ENCODE measurements around the gene AKT1S1.
"Not testable (repeated sequence)": the region's sequence is repeated elsewhere in the genome, so short reads cannot be mapped to it uniquely, and the experiment has no call there.

AKT1S1 gene

DNA sequence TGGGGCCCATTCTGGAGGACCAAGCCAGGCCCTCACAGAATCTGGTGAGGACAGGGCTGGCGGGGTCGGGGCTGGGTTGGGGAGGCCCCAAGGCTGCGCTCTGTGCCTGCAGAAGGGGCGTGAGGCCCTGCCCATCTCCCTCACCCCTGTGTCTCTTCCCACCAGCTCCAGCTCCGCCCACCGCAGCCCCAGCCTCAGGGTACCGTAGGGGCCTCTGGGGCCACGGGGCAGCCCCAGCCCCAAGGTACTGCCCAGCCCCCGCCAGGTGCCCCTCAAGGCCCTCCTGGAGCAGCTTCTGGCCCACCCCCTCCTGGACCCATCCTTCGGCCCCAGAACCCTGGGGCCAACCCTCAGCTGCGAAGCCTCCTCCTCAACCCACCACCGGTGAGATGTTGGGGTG is 41.6 kb downstream of the AKT1S1 start:
- ATAC-seq (replicated peaks) = no peak
- H3K4me1 Mint-ChIP-seq (ENCODE audit: low read depth in 2 of 2) = peaks cover 2 to 3% of the 10 kb centered on the region in 2 donors
- H3K9me3 Mint-ChIP-seq = no peaks in the 10 kb centered on the region
- no peak overlapping the region for H3K27ac Mint-ChIP-seq
- no peaks in the 10 kb centered on the region for H3K27me3 Mint-ChIP-seq
- H3K36me3 Mint-ChIP-seq (ENCODE audit: insufficient read depth) = peaks cover 52% of the 10 kb centered on the region
- no peak for DNase-seq
- no peak overlapping the region for H3K4me3 Mint-ChIP-seq

DNA sequence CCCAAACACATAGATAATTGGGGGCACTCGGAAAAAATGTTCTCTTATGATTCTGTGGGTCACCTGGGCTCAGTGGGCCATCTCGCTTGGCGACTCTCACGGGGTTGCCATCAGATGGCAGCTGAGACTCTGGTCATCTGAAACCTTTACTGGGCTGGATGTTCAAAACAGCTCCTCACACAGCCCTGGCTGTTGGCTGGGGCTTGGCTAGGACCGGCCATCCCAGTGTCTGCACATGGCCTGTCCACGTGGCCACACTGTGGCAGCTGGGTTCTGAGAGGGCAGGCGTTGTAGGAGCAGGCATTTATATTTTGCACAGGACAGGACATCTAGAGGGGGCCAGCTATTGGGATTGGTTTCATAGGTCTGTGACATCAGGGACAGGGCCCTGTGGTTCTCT is 43.6 kb downstream of the AKT1S1 start:
- Mint-ChIP-seq H3K4me1 (ENCODE audit: low read depth in 2 of 2) (peaks cover 5 to 6% of the 10 kb centered on the region in 2 donors), H3K36me3 (ENCODE audit: insufficient read depth) (peaks cover 59% of the 10 kb centered on the region), H3K27me3 (no peaks in the 10 kb centered on the region)

DNA sequence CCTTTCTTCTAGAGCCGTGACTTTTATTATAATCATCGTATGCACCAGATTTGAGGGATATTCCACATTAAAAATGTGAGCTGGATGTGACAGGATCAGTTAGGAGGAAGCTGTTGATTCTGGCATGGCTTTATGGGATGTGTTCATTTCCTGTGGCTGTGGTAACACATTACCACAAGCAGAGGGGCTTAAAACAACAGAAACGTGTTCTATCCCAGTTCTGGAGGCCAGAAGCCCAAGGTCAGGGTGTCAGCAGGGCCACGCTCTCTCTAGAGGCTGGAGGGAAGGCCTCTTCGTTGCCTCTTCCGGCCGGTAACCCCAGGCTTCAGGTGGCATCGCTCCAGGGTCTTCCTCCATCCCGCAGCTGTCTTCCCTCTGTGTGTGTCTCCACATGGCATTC is 44.6 kb downstream of the AKT1S1 start:
- peaks cover 3 to 5% of the 10 kb centered on the region in 2 donors for H3K4me1 Mint-ChIP-seq (ENCODE audit: low read depth in 2 of 2)
- DNase-seq (no peak), ATAC-seq (replicated peaks) (no peak)
- H3K27me3 Mint-ChIP-seq = no peaks in the 10 kb centered on the region
- no peak overlapping the region for H3K4me3 Mint-ChIP-seq
- H3K27ac Mint-ChIP-seq = peak overlapping the region in 1 of 2 donors; percentile 20
- peaks cover 56% of the 10 kb centered on the region for H3K36me3 Mint-ChIP-seq (ENCODE audit: insufficient read depth)
- H3K9me3 Mint-ChIP-seq = no peaks in the 10 kb centered on the region

More for the DNA sequence above, 43.6 kb downstream of the AKT1S1 start:
- DNase-seq (no peak), ATAC-seq (replicated peaks) (no peak)
- Mint-ChIP-seq H3K9me3 (no peaks in the 10 kb centered on the region), H3K4me3 (no peak overlapping the region), H3K27ac (peak overlapping the region in 1 of 2 donors; percentile 35)

DNA sequence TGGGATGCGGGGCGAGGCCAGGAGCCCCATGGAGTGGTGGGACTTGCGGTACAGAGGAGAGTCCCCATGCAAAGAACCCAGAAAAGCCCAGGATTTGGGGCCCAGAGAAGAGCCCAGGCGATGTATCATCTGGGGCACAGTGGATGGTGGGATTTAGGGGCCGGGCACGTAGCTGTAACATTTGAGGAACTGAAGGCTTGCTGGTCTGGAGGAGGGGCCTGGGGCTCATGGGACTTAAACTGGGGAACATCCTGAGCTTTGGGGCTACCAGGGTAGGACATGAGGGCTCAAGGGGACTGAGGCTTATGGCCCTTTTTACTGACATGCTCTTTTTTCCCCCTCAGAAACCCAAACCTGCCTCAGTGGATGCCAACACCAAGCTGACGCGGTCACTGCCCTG is 45.6 kb downstream of the AKT1S1 start:
- no peak for DNase-seq
- no peaks in the 10 kb centered on the region for H3K9me3 Mint-ChIP-seq
- no peaks in the 10 kb centered on the region for H3K27me3 Mint-ChIP-seq
- peak overlapping the region in 1 of 2 donors; percentile 17 for H3K4me3 Mint-ChIP-seq
- peaks cover 4 to 5% of the 10 kb centered on the region in 2 donors for H3K4me1 Mint-ChIP-seq (ENCODE audit: low read depth in 2 of 2)
- H3K36me3 Mint-ChIP-seq (ENCODE audit: insufficient read depth) = peaks cover 53% of the 10 kb centered on the region
- H3K27ac Mint-ChIP-seq = peak overlapping the region in 1 of 2 donors; percentile 35
- no peak for ATAC-seq (replicated peaks)

DNA sequence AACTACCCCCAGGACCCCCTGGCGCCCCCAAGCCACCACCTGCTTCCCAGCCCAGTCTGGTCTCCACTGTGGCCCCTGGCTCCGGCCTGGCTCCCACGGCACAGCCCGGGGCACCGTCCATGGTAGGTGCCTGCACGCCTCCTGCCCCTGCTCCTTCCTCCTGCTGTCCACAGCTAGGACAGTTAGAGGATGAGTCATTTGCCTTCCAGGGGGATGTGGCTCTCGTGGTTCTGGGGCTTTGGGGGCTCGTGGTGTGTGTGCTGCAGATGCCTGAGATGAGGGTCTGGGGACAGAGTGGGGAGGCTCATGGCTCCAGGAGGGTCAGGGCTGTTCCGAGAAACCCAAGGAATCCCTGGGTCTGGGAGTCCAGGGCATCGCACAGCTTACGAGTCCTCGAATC is 46.4 kb downstream of the AKT1S1 start:
- ATAC-seq (replicated peaks) = no peak
- H3K9me3 Mint-ChIP-seq = no peaks in the 10 kb centered on the region
- H3K4me1 Mint-ChIP-seq (ENCODE audit: low read depth in 2 of 2) = peaks cover 9 to 10% of the 10 kb centered on the region in 2 donors
- no peaks in the 10 kb centered on the region for H3K27me3 Mint-ChIP-seq
- no peak for DNase-seq
- no peak overlapping the region for H3K4me3 Mint-ChIP-seq
- H3K27ac Mint-ChIP-seq = peak overlapping the region in 1 of 2 donors; percentile 26
- peaks cover 61% of the 10 kb centered on the region for H3K36me3 Mint-ChIP-seq (ENCODE audit: insufficient read depth)

DNA sequence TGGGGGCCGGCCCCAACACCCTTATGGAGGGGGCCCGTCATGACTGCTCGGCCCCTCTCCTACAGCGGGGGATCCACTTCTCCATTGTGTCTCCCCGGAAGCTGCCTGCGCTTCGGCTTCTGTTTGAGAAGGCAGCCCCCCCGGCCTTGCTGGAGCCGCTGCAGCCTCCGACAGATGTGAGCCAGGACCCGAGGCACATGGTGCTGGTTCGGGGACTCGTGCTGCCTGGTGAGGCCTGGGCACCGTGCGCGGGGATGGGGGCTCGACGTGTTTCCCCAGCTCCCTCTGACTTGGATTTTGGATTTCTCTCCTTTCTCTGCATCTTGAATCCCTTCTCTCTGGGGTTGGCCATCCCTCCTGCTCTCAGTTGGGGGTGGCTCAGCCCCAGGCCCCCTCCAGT is 47.4 kb downstream of the AKT1S1 start:
- H3K27me3 Mint-ChIP-seq = no peaks in the 10 kb centered on the region
- H3K4me1 Mint-ChIP-seq (ENCODE audit: low read depth in 2 of 2) = peaks cover 9 to 10% of the 10 kb centered on the region in 2 donors
- peaks cover 57% of the 10 kb centered on the region for H3K36me3 Mint-ChIP-seq (ENCODE audit: insufficient read depth)
- no peak overlapping the region for H3K4me3 Mint-ChIP-seq
- H3K9me3 Mint-ChIP-seq = no peaks in the 10 kb centered on the region
- no peak overlapping the region for H3K27ac Mint-ChIP-seq
- DNase-seq (no peak), ATAC-seq (replicated peaks) (no peak)

DNA sequence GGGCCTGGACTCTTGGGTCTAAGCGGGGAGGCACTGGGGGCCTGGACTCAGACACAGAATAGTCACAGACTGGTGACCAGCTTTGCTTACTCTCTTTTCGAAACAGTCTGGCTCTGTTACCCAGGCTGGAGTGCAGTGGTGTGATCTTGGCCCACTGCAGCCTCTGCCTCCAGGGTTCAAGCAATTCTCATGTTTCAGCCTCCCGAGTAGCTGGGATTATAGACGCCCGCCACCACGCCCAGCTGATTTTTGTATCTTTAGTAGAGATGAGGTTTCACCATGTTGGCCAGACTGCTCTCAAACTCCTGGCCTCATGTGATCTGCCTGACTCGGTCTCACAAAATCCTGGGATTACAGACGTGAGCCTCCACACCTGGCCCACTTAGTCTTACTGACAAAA is 48.0 kb downstream of the AKT1S1 start:
- DNase-seq (no peak), ATAC-seq (replicated peaks) (no peak)
- no peaks in the 10 kb centered on the region for H3K27me3 Mint-ChIP-seq
- peaks cover 9 to 10% of the 10 kb centered on the region in 2 donors for H3K4me1 Mint-ChIP-seq (ENCODE audit: low read depth in 2 of 2)
- no peaks in the 10 kb centered on the region for H3K9me3 Mint-ChIP-seq
- peaks cover 57% of the 10 kb centered on the region for H3K36me3 Mint-ChIP-seq (ENCODE audit: insufficient read depth)
- H3K4me3 Mint-ChIP-seq = no peak overlapping the region
- H3K27ac Mint-ChIP-seq = no peak overlapping the region

DNA sequence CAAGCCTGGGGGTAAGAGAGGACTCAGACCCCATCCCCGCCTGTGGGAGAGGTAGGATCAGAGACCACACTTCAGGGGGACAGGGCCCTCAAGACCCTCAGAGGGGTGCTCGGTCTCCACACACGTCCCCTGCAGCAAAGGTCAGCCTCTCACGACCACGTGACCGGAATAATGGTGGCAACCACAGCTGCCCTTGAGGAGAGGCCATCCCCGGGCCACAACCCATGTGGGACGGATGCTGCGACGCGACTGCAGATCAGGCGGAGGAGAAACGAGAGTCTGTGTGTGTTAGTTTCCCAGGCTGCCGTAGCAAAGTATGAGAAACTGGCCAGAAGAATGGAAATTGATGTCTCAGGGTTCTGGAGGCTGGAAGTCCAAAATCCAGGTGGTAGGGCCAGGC is 50.1 kb downstream of the AKT1S1 start:
- no peak for ATAC-seq (replicated peaks)
- Mint-ChIP-seq H3K27ac (peak overlapping the region; percentile 72 to 75), H3K4me1 (ENCODE audit: low read depth in 2 of 2) (peaks cover 9 to 14% of the 10 kb centered on the region in 2 donors), H3K9me3 (no peaks in the 10 kb centered on the region), H3K27me3 (no peaks in the 10 kb centered on the region), H3K36me3 (ENCODE audit: insufficient read depth) (peaks cover 46% of the 10 kb centered on the region), H3K4me3 (no peak overlapping the region)
- DNase-seq = no peak

DNA sequence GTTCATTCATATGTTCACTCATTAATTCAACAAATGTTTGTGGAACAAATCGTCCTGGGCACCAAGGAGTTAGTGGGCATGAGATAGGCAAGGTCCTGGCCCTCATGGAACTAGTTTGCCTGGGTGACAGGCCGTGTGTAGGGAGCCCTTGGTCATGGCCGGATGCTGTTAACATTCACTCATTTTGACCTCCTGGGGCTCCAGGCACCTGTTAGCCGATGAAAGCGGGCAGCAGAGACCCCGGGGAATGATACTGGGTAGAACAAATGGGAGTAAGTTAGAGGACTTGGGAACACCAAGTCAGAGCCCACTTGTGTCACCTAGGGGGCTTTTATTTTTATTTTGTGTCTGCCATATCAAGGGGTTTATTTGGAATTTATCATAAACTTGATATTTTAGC is 52.5 kb downstream of the AKT1S1 start:
- Mint-ChIP-seq H3K4me3 (no peak overlapping the region), H3K27me3 (no peaks in the 10 kb centered on the region), H3K4me1 (ENCODE audit: low read depth in 2 of 2) (peaks cover 10 to 18% of the 10 kb centered on the region in 2 donors), H3K36me3 (ENCODE audit: insufficient read depth) (peaks cover 48% of the 10 kb centered on the region), H3K9me3 (no peaks in the 10 kb centered on the region), H3K27ac (no peak overlapping the region)
- no peak for DNase-seq
- no peak for ATAC-seq (replicated peaks)

DNA sequence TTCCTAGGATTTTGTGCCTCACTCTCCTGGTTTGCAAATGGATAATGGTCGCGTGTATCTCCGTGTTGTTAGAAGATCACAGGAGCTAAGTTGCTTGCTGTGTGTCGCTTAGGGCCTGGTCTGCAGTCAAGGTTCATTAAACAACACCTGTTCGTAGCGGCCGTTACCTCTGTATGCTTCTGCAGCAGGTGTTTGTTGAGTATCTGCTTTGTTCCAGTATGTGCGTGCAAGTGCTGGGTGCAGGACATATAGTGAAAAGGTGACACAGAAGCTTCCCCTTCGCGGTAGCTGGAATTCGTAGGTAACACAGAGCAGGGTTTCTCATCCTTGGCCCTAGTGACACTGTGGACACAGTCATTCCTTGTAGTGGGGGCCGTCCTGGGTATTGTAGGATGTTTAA is 53.7 kb downstream of the AKT1S1 start:
- no peak overlapping the region for H3K4me3 Mint-ChIP-seq
- no peak for ATAC-seq (replicated peaks)

DNA sequence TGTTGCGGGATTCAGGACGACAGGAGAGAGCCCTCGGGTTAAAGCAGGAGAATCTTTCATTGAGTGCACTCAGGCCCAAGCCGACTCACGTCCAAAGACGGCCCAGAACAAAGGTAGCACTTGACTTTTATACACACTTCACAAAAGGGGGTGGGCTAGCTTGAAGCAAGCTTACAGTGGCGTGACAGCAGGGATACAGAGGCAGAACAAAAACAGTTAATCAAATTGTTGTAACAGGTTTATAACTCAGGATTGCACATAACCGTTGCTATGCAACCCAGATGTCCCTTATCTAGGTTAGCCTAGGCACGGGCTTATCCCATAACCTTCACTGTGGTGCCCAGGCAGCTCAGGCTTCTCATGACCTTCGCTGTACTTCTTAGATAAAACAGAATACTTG is 57.0 kb downstream of the AKT1S1 start:
- Mint-ChIP-seq H3K27ac (peak overlapping the region in 1 of 2 donors; percentile 100), H3K4me1 (ENCODE audit: low read depth in 2 of 2) (peaks cover 10 to 23% of the 10 kb centered on the region in 2 donors), H3K9me3 (no peaks in the 10 kb centered on the region), H3K36me3 (ENCODE audit: insufficient read depth) (peaks cover 52% of the 10 kb centered on the region), H3K4me3 (peak overlapping the region in 1 of 2 donors; percentile 99), H3K27me3 (no peaks in the 10 kb centered on the region)
- DNase-seq = no peak
- ATAC-seq (replicated peaks) = no peak

More for the DNA sequence above, 53.7 kb downstream of the AKT1S1 start:
- H3K9me3 Mint-ChIP-seq = no peaks in the 10 kb centered on the region
- H3K27me3 Mint-ChIP-seq = no peaks in the 10 kb centered on the region
- H3K27ac Mint-ChIP-seq = no peak overlapping the region
- H3K36me3 Mint-ChIP-seq (ENCODE audit: insufficient read depth) = peaks cover 54% of the 10 kb centered on the region
- peaks cover 16 to 23% of the 10 kb centered on the region in 2 donors for H3K4me1 Mint-ChIP-seq (ENCODE audit: low read depth in 2 of 2)
- no peak for DNase-seq

DNA sequence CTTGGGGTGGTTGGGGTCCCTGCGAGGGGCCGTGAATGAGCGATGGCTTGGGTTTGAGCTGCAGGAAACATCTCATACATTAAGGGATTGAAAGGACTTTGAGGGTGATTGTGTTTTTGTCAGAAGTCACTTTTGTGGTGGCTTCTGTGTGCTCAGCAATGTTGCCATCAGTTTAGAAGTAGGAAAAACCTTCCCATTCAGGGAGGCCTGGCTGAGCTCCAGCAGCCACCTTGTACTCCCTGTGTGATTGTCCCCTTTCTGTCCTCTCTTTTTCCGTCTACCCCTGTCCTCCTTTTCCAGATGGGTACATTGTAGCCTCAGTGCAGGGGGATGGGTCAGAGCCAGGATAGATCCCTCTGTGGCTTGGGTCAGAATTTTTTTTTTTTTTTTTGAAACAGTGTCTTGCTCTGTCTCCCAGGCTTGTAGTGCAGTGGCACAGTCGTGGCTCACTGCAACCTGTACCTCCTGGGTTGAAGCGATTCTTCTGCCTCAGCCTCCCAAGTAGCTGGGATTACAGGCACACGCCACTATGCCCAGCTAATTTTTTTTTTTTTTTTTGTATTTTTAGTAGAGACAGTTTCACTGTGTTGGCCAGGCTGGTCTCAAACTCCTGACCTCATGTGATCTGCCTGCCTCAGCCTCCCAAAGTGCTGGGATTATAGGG is 57.6 kb downstream of the AKT1S1 start:
- H3K27me3 Mint-ChIP-seq; ATAC-seq (replicated peaks); H3K9me3 Mint-ChIP-seq; DNase-seq: not testable (repeated sequence)
- H3K27ac Mint-ChIP-seq = peak overlapping the region; percentile 100
- H3K4me1 Mint-ChIP-seq (ENCODE audit: low read depth in 2 of 2) = peaks cover 12 to 25% of the 10 kb centered on the region in 2 donors
- H3K4me3 Mint-ChIP-seq = peak overlapping the region; percentile 99
- H3K36me3 Mint-ChIP-seq (ENCODE audit: insufficient read depth) = peaks cover 50% of the 10 kb centered on the region

Data from effector memory CD8-positive, alpha-beta T cell (primary cell).